Measurements from ENCODE around the gene POP5.

GRCh38 chr12:120574106-120574505 is 7.1 kb downstream of the POP5 start:
- TF ChIP-seq YY1 (IDR thresholded peaks at IDR 0.05; ENCODE audit: insufficient read depth, insufficient read length) (no peak), SUZ12 (IDR thresholded peaks at IDR 0.05; ENCODE audit: extremely low read depth, insufficient read depth, insufficient read length) (no peak)

Measured in NT2/D1 (cell line).